Astrocyte of the cerebellum (primary cell): ENCODE data around the gene FER.

Experiments
- DNase-seq: peaks from one replicate; pipeline ENCODE4 v3.0.0-alpha.2; 2011; ENCODE audit warnings: low read depth
- H3K4me3 ChIP-seq: 2 replicates; pipeline ENCODE4 v1.5.1; 2011; ENCODE audit warnings: mild to moderate bottlenecking, low read depth, low read length, moderate library complexity
- CTCF ChIP-seq: IDR thresholded peaks from 2 replicates; pipeline ENCODE4 v1.5.1; 2012; ENCODE audit warnings: low read length, low read depth, moderate library complexity, mild to moderate bottlenecking; ENCODE audit errors: missing control alignments
- in situ Hi-C: cut with HindIII; loops from 2 replicates; pipeline ENCODE4 v1.10.0; 2017; ENCODE audit warnings: low sequenced_read_pairs

FER gene

GRCh38 chr5:109223531-109223930, 475.8 kb downstream of the FER start:
- in situ Hi-C loops: no loop called here
- TF ChIP-seq CTCF: no peak
- no peak for DNase-seq

DNA sequence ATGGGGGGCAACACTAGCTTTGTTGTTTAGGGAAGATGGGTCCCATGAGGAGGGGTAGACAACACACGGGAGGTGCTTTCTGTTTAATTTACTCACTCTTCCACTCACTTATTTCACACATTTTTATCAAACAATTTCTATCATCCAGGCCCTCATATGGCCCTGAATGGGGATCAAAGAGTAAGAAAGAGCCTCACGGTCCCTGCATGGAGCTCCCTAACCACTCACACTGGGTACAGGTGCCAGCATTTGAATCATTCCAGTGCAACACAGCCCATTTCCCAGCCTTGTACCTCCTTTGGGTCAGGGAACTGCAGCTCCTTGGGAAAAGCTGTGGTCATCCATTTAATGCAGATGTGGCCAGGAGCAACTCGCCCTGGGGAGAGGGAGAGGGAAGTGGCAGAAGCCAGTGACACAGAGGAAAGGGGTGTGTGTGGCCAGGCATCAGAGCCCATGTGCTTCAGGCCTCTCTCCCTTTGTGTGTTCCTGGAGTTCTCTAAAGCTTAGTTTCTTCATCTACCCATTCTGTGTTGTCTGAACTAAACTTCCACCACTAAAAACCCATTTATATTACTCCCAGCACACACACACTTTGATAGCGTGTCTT, 476.7 kb downstream of the FER start:
- DNase-seq: no peak
- H3K4me3 ChIP-seq: no peak overlapping the region
- no peak for TF ChIP-seq CTCF
- in situ Hi-C loops: no loop called here

More at GRCh38 chr5:109223531-109223930, 475.8 kb downstream of the FER start:
- no peak overlapping the region for H3K4me3 ChIP-seq

DNA sequence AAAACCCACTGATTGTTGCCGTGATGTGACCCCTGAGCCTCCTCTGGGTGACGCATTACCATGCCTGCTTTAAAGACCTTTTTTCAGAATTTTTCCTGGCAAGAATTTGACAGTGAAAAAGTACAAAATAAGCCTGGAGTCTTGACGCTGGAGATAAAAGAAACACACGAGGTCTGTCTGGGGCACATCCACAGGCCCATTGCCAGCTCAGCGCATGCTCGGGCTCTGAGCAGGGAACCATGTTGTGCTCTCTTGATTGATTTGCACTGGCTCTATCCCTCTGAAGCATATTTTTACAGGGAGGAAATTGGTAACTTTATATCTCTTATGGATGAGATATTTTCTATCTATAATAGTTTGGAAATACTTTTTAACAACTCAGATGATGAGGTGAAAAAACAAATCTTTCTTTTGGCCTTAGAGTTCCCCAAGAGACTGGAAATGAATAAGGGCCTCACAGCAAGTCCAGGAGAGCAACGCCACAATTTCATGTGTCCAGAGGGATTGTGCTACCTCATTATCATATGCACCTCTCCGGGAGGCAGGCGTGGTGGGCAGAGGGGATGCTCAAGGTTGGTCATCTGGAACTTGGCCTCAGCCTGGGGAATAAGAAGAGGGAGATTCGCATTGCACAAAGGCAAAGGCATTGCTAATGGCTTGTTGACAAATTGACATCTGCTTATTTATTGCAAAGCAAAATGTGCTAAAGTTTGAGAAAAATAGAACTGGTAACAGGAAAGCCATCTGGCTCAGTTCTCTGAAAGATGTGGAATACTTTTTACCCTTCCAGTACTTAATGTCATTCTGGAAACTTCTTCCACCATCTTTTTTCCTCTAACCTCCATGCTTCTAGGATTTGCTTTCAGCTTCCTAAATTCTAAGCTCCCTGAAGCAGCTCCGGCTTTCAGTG, 478.3 kb downstream of the FER start:
- in situ Hi-C loops: no loop called here
- no peak for TF ChIP-seq CTCF
- no peak for DNase-seq
- H3K4me3 ChIP-seq: no peak overlapping the region

GRCh38 chr5:109230369-109230768, 482.7 kb downstream of the FER start:
- in situ Hi-C loops: loop anchor here (10.0 kb wide), 1 partner anchor 54 kb away; no protein-coding TSS in a partner anchor
- no peak for TF ChIP-seq CTCF
- no peak overlapping the region for H3K4me3 ChIP-seq
- DNase-seq: no peak

DNA sequence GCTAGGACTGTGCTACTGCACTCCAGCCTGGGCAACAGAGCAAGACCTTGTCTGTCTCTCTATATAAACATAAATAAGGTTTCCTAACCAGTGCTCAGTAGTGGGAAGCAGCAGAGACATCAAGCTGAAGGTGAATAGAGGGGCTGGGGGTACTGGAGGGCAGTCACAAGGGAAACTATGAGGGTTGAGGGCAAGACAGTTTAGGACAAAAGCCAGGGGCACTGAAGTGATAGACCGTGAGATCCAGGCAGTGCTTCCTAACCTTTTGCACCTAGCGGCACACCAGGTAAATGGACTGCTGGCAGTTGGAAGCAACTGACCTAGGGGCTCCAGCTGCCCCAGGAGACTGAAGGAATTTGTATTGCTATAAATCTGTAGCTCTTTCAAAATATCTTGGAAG, 483.6 kb downstream of the FER start:
- in situ Hi-C loops: loop anchor here (10.0 kb wide), 1 partner anchor 53 kb away; no protein-coding TSS in a partner anchor
- no peak overlapping the region for H3K4me3 ChIP-seq
- TF ChIP-seq CTCF: no peak
- DNase-seq: no peak

DNA sequence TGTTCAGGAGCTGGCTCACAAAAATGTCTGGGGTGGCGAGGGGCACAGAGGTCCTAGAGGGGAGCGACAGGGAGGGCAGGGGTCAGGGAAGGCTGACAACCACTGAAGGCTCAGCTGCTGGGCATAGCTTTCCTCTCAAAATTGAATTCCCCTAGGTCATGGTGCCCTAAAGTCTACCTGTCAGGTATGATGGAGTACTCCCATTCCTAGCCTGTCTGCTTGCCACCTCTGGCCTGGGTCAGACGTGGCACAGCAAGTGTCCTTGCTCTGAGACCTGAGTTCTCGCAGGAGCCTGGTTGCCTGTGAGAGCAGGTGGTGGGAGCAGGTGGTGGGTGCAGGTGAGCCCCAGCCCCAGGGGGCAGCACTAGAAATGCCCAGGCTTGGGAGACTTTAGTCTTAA, 486.7 kb downstream of the FER start:
- DNase-seq: no peak
- TF ChIP-seq CTCF: no peak
- in situ Hi-C loops: loop anchor here (10.0 kb wide), 1 partner anchor 50 kb away; no protein-coding TSS in a partner anchor
- no peak overlapping the region for H3K4me3 ChIP-seq
